Psoas muscle (tissue), 8 donors: ENCODE data around the gene KCTD16. TPM values are rescaled to one million over a fixed set of nuclear protein-coding genes. Genes with fewer than 3 reads are reported as not detected.

Source experiments
- ATAC-seq, 4 donors: fragments of 200-7000 bp; cut with Tn5 transposase; one replicate each; pipeline ENCODE4 v1.9.1; 2020; ENCODE audit warnings: moderate library complexity in 3 of 4, mild to moderate bottlenecking in 2 of 4
- DNase-seq, 2 donors: peaks; one replicate each; pipeline ENCODE4 v3.0.0-alpha.2; 2020
- H3K27ac ChIP-seq: fragments of 200-600 bp; one replicate; pipeline ENCODE4 v1.8.0; 2022
- H3K27me3 ChIP-seq, 3 donors: fragments of 200-600 bp in 1 of 3; one replicate each; pipeline versions ENCODE4 v1.6.1 to v1.8.0; 2013 to 2022; ENCODE audit warnings: low read length in 2 of 3, mild to moderate bottlenecking in 2 of 3, moderate library complexity in 1 of 3; ENCODE audit not compliant: insufficient read depth in 3 of 3
- H3K36me3 ChIP-seq, 2 donors: fragments of 200-600 bp in 1 of 2; one replicate each; pipeline versions ENCODE4 v1.6.1 to v1.8.0; 2013 to 2022; ENCODE audit warnings: low read depth in 1 of 2, mild to moderate bottlenecking in 1 of 2, moderate library complexity in 1 of 2; ENCODE audit not compliant: insufficient read depth in 1 of 2
- H3K4me1 ChIP-seq: fragments of 200-600 bp; one replicate; pipeline ENCODE4 v1.8.0; 2022
- H3K4me3 ChIP-seq: fragments of 200-600 bp; one replicate; pipeline ENCODE4 v1.8.0; 2022; ENCODE audit warnings: mild to moderate bottlenecking
- H3K9me3 ChIP-seq: fragments of 200-600 bp; one replicate; pipeline ENCODE4 v1.8.0; 2022
- CTCF ChIP-seq: fragments of 200-600 bp; IDR thresholded peaks from one replicate; pipeline ENCODE4 v1.8.0; 2022; ENCODE audit warnings: antibody characterized with exemption
- WGBS, 3 donors: extraction: QIAGEN DNeasy Blood & Tissue Kit; methylation state at CpG; one replicate each; pipeline versions ENCODE4 v1.1.6 to v1.1.7; 2013; 5-methylcytosine and 5-hydroxymethylcytosine counted together
- intact Hi-C, 2 donors: fragments of 100-400 bp; cut with DNase I; formaldehyde crosslinking; loops; one replicate each; pipeline versions ENCODE4 v1.11.0 to v1.14.2; 2022
- polyA plus RNA-seq, 3 donors: library from polyadenylated mRNA; stranded (reverse); fragments of 200-250 nt; gene quantifications; one replicate each; pipeline ENCODE4 v1.2.3, GENCODE V29; 2013
- total RNA-seq, 4 donors: library from RNA; stranded (reverse); fragmentation: NEBNext Ultra II Directional in 2 of 4; extraction: Animal tissue kit (Norgen Biotek cat#: 25700) in 2 of 4; gene quantifications; one replicate each; pipeline versions ENCODE4 v1.2.1 to v1.2.4, GENCODE V29; 2021 to 2023
- donor health status: healthy with polysubstance abuse.
- donor health status: DM: no; HTN: no; CAD: no; lungs with moderate emphysema.
- donor health status: Bipolar disorder and iron deficiency.
- donor health status: healthy.
- donor health status: DM: yes; HTN: yes; CAD: no.
- donor health status: DM: no; HTN: no; CAD: no.
- donor health status: DM: no; HTN: no; CAD: no.
- donor health status: DM: yes; HTN: yes; CAD: no.

KCTD16 gene
- total and polyA plus RNA-seq, 7 donors = 0.01 to 0.04 (median 0.01) TPM; not detected in 4

GRCh38 chr5:144414202-144415029, 243.7 kb downstream of the KCTD16 start:
- Histone ChIP-seq H3K4me1 (no peaks in the 10 kb centered on the region), H3K4me3 (no peak overlapping the region), H3K27me3 (no peaks in the 10 kb centered on the region), H3K9me3 (no peaks in the 10 kb centered on the region), H3K27ac (no peak overlapping the region), H3K36me3 (no peaks in the 10 kb centered on the region)
- ATAC-seq = no peak
- no peak for DNase-seq
- intact Hi-C loops = no loop called here
- 54 to 76% (median 76%) methylated on average over 4 of the region's 4 CpGs for WGBS, 3 donors
- TF ChIP-seq CTCF = no peak

- no peaks in the 10 kb centered on the region for H3K36me3 ChIP-seq
- H3K4me1 ChIP-seq = no peaks in the 10 kb centered on the region
- no peak for TF ChIP-seq CTCF
- DNase-seq (no peak), ATAC-seq (no peak)
- H3K27me3 ChIP-seq = no peaks in the 10 kb centered on the region
- no peak overlapping the region for H3K4me3 ChIP-seq
- 67 to 76% (median 68%) methylated on average over 2 of the region's 2 CpGs for WGBS, 3 donors
- H3K27ac ChIP-seq = no peak overlapping the region
- no peaks in the 10 kb centered on the region for H3K9me3 ChIP-seq
- intact Hi-C loops = no loop called here
These were observed 245.5 kb downstream of the KCTD16 start for GRCh38 chr5:144416196-144416595.

- Histone ChIP-seq H3K4me1 (no peaks in the 10 kb centered on the region), H3K4me3 (no peak overlapping the region), H3K27me3 (no peaks in the 10 kb centered on the region), H3K36me3 (no peaks in the 10 kb centered on the region), H3K27ac (no peak overlapping the region), H3K9me3 (no peaks in the 10 kb centered on the region)
- ATAC-seq (no peak), DNase-seq (no peak)
- no peak for TF ChIP-seq CTCF
- 55 to 67% (median 57%) methylated on average over 3 of the region's 3 CpGs for WGBS, 3 donors
- intact Hi-C loops = no loop called here
These were observed 248.0 kb downstream of the KCTD16 start for GRCh38 chr5:144418719-144419118.

- Histone ChIP-seq H3K27me3 (no peaks in the 10 kb centered on the region), H3K4me3 (no peak overlapping the region), H3K4me1 (no peaks in the 10 kb centered on the region), H3K9me3 (no peaks in the 10 kb centered on the region), H3K36me3 (no peaks in the 10 kb centered on the region), H3K27ac (no peak overlapping the region)
- DNase-seq = no peak
- 72 to 79% (median 78%) methylated on average over 6 of the region's 6 CpGs for WGBS, 3 donors
- no peak for TF ChIP-seq CTCF
- no peak for ATAC-seq
- intact Hi-C loops = no loop called here
These were observed 250.7 kb downstream of the KCTD16 start for GRCh38 chr5:144421411-144421810.
